Measurements from ENCODE around the gene ATXN7L1. TPM values are rescaled to one million over a fixed set of nuclear protein-coding genes. Genes with fewer than 3 reads are reported as not detected.

Gene ATXN7L1
- total RNA-seq, 1 donor from 2014 or later, result 4.6 TPM

DNA sequence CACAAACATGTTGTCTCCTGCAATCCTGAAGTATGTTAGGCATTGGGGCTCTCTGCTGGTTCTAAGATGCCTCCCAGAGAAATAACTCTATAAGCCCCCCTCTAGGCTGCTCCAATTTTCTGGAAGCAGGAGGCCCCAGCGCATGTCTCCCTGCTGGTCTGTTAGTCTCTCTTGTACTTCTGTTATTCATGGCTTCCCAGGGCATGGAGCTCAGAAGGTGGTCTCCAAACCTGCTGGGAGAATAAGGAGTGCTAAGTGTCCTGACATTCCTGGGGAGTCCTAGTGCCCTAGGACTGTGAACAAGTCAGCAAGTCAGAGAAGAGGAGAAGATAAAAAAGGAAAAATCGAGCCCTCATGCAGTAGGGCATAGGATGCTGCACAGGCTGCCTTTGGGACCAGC is 224.6 kb downstream of the ATXN7L1 start:
- no peak for DNase-seq (ENCODE audit: low read depth in 2 of 2)

DNA sequence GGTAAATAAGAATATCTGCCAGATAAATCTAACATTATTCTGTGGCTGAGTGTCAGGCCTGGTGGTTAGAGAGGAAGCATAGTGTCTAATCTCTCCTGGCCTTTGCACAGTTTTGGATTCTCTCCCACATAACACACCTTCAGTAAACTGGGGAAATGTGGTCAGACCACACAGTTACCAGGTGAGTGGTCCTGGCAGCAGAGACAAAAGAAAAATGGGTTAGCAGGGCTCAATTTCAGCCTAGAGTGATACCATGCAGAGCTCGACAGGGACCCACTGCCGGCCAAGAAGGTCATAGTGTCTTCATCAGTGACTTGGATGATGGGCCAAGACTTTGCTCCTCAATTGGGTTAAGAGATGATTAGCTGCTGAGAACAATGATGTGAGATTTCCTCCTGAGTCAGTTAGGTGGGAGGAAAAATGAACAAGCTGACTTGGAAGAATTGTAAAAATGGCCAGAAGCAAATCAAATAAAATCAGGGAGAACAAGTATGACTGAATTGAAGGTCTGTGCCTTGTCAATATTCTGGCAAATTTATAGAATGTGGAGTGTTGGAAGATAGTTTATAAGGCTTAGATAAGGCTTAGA is 225.9 kb downstream of the ATXN7L1 start:
- DNase-seq (ENCODE audit: low read depth in 2 of 2), result no peak

DNA sequence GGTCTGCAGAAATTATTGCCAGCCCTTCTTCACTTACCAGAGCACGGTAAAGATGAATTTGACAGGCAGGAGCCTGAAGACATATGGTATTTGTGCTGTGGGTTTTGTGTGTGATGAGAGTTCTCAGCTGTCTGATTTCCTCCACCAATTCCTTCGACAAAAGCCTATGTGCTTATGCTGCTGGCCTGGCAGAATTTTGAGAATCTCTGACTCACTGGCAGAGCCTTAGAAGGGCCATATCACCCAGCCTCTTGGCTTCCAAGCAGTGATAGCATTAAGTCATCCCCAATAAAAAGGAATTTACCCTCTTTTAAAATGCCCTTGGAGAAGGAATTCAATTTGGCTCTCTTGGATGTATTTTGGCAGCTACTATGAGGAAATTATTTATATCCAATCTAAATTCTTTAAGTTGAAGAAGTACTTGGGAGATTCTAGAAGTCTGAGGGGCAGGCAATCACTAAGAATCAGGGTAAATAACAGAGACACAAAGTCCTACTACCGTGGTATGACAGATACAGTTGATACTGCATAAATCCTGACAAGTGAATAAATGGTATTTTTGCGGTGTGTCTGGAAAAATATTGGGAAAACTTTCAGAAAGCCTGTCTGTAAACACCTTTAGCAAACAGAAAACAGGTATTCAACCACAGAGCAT is 226.5 kb downstream of the ATXN7L1 start:
- no peak for DNase-seq (ENCODE audit: low read depth in 2 of 2)

DNA sequence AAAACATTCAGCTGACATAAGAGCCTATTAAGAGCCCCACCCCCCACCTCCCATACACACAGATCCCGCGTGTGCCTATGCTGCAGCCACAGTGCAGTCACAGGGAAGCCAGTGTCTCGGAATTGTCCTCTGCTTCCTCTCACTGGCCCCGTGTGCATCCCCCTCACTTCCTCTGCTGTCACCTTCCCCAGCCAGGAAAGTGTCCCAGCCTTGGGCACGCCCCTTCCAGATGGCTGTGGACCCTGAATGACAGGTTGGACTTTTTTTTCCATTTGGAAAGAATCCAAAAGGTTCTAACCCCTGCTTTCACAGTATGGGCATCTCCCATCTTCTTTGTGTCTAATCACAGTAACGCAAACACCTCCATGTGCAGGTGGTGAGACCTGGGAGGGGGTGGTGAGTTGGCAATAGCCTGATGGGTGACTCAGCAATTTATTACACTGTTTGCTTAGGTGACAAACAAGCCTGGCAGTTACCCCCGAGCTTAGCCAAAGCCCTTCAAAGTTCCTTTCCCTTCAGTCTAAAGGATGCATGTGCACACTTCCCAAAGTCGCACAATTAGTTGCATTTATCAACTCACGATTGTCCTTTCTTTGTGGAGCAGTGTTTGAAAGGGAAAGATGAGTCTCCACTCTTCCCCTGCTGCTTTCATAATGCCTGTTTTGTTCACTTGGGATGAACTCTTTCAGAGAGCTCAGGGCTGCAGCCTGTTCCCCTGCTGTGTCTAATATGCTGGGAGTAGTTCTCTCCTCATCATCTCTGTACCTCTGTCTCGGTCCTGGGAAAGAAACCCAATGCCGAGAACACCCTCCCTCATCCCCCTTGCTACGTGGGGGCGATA is 227.6 kb downstream of the ATXN7L1 start:
- peak in 1 of 2 donors; percentile 50 for DNase-seq (ENCODE audit: low read depth in 2 of 2)

DNA sequence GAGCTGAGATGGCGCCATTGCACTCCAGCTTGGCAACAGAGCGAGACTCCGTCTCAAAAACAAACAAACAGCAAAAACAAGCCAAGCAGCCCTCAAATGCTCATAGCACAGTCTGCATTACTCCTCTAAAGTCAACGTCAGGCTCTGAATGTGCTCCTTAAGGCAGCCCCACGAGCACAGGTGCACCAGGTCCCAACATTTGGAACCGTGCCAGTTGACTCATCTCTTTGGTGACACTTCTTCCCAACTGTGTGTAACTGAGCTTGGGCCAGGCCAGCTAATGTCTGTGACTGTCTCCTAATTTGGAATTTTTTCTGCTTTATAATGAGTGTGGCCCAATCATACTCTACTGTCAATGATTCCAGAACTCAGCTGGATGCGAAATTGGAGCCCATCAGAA is 228.8 kb downstream of the ATXN7L1 start:
- DNase-seq (ENCODE audit: low read depth in 2 of 2), result no peak

DNA sequence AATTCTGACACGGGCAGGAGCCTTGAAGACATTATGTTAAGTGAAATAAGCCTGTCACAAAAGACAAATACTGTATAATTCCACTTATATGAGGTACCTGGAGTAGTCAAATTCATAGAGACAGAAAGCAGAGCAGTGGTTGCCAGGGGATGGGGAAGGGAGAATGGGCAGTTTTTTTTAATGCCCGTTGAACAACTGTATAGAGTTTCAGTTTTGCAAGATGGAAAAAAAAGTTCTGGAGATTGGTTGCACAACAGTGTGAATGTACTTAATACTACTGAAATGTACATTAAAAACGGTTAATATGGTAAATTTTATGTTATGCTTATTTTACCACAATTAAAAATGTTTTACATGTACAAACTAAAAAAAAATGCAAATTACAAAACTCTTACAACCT is 231.5 kb downstream of the ATXN7L1 start:
- no peak for DNase-seq (ENCODE audit: low read depth in 2 of 2)

DNA sequence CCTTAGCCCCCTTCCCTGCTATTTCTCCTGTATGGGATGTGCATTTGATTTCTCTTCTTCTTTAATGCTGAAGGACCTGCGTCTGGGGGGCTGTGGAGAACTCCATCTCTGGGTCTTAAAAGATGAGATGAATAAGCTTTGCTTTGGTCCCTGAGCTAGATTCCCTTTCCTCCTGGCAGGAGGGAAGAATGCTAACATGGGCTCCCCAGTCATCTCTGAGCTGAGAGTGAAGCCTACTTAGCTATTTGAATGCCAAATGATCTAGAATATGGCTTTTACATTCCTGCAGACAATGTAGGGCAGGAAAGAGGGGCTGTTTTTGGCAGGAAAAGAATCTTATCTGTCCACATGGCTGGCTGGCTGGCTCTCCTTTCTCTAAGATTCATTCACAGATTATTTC is 232.5 kb downstream of the ATXN7L1 start:
- DNase-seq (ENCODE audit: low read depth in 2 of 2), result no peak

DNA sequence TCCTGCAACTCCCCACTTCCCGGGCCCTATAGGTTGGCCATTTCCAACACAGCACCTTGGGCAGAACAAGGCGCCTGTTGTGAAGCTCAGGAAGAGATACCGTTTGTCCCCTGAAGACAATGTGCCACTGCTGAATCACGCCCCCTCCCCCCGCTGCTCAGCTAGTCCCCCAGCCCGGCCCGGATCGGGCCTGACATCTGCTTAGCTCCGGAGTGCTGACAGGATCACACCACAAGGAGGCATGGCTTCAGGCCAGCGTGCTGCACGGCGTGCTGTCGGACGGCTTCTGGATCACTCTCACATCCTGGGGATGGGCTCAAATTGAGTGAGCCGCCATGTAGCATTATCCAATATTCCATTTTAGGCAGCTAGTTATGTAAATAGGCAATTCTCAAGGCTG is 233.0 kb downstream of the ATXN7L1 start:
- peak in 1 of 2 donors; percentile 27 for DNase-seq (ENCODE audit: low read depth in 2 of 2)

DNA sequence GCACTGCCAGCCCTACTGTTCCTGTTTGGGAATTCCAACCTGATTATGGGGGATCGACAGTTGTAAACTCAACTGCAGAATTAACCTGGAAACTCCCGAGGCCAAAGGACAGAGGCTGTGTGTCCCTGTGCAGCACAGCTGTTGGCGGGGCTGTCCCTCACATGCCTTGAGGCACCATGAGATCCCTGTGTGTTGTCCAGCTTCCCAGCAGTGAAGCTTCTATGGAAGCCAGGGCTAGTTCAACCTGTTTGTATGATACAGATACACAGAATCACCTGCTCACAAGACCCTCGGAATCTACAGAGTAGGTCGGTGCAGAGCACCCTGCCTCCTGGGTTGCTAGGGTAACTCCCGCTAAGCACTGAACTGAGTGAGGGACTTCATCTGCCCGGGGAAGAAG is 234.1 kb downstream of the ATXN7L1 start:
- no peak for DNase-seq (ENCODE audit: low read depth in 2 of 2)

DNA sequence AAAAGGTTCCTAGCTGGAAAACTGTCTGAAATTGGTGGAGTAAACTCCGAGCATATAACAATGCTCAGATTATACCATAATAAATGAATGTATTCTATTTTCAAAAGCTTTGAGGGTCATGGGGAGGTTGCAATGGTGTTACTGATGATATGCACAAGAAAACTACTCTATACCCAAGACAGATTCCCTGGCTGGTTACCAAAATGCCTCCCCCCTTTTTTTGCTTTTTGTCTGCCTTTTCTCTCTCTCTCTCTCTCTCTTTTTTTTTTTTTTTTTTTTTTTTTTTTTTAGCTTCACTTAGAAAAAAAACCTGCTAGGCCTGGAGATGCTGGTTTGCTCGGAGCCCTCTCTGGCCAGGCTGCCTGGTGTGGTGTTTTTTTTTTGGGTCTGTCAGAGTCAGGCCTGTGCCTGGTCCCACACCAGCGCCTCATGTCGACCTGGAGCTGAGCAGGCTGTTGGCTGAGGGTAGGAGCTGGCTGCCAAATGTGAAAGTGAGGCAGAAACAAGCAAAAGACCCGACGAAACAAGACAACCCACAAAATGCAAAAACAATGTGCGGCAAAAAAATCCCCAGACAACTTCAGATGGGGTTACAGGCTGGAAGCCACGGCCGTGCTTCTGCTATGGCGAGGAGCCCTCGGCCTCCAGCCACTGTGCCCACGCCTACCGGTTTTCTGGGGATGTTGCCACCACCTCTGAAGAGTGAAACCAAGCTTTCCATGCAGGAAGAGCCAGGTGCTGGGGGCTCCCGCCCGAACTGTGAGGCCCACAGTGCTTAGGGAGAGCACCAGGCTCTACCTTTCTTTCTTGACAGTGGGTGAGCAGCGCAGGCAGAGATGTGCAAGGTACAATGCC is 235.2 kb downstream of the ATXN7L1 start:
- no peak for DNase-seq (ENCODE audit: low read depth in 2 of 2)

DNA sequence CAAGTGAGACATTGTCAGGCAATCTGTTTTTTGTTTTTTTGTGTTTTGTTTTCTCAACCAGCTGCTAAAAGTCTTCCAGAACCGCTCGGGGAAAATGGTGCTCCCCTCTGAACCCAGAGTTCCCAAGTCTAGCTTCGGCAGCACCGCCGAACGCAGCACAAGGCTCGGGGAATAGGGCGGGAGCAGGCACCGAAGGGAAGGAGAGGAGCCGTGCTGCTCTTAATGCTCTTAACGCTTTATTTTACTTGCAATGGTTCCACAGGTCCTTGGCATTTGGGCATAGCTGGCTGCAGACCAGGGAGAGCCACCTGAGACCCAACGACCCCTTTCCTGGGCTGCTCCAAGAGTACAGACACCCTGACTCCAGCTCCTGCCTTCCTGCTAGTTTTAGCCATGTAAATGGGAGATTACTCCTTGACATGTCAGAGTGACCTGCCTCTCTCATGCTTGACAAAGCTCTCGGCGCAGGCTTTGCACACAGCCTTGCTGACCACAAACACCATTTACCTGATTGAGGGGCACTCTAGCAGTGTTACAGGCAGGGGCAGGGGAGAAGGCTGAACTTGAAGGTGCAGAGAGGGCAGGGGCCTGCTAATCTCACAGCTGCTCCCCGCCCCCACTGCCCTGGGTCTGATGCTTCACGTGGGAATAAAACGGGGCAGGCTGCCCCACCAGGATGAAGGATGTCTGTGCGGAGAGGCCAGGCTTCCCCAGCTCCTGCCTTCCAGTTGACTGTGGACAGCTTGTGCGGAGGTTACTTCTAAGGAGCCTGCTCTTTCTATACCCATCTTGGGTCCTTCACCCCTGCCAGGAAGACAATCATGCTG is 236.5 kb downstream of the ATXN7L1 start:
- DNase-seq (ENCODE audit: low read depth in 2 of 2), result no peak

DNA sequence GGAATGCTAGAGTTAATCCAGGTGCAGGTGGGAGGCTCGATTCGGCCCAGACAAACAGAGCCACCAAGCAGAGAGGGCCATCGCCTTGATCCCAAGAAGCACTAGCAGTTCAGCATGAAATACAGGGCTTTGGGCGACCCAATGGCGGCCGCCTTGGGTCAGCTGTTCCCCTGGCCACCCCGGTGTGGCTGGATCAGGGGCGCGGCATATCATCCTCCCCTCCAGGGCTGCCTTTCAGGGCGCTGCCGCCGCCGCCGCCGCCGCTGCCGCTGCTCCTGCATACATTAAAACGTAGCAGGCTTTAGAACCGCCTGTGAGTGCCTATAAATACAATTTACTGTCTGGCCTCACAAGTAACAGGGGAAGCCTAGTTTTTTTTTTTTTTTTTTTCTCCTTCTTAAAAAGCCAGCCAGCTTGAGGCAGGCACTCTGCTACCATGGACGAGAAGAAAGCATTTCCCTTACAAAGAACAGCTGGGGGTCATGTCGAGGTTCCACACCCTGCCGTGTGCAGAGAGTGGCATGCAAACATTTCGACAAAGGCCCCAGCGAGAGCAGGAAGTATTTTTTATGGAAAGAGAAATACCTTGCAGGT is 237.4 kb downstream of the ATXN7L1 start:
- DNase-seq (ENCODE audit: low read depth in 2 of 2), result no peak

DNA sequence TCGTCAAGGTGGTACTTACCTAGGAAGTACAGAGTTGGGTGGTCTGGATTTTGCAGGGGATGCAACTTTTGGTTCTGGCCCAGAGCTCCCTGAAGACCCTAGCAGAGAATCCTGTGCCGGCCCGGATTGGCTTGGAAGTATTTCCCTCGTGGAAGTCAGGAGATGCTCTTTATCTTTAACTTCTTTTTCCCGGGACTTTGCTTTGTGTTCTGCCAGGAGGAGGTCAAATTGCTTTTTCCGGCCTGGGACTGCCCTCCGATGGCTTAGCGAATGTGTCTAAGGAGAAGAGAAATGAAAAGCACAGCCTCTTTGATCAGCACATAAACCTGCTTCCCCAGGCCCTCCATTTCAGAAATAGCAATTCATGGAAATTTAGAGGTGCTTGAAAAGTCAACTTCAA is 238.1 kb downstream of the ATXN7L1 start:
- no peak for DNase-seq (ENCODE audit: low read depth in 2 of 2)

DNA sequence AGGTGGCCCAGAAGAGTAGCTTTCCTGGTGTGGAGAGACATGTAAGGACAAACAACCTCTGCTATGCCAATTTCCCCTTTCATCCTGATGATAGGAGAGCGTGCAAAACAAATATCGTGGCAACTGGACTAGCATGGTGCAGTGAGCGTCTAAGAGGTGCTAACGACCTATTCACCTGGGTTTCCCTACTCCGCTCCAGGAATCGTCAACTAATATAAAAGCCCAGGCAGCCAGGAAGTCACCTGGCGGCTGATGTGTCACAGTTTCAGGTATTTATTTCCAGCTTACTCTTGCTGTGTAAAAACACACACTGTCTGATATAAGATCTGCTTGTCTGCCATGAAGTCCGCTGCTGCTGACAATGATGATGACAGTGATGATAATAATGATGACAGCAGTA is 238.6 kb downstream of the ATXN7L1 start:
- DNase-seq (ENCODE audit: low read depth in 2 of 2), result no peak

DNA sequence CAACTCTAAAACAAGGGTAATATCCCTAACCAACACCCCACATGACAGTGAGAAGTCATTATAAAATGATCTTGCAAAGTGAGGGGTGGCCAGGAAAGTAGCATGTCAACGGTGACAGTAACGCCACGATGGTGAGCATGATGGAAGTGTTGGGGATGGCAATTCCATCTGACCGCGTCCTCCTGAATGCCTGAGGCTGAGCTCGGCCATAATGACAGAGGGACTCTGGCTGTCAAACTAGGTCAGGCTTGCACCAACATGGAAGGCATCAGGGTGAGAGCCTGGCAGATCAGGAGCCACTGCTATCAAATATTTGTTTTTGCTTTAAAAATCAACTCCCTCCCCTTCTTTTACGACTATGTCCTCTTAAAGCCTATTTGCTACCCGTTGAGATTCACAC is 239.4 kb downstream of the ATXN7L1 start:
- no peak for DNase-seq (ENCODE audit: low read depth in 2 of 2)

DNA sequence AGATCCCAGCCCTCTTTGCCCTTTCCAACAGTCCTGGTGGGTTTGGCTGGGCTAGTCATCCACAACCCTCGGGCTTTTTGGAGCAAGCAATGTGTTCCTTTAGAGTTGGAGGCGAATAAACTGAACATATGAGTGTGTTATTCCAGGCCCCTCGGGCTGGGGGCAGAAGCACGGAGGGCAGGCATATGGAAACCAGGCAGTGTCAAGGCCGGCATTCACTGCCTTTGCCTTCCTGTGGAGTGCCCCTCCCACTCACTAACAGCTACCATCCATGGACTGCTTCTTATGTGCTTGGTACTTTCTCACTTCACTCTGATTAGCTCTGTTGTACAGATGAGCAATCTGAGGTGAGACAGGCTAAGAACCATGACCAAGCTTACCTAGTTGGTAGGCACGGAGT is 241.2 kb downstream of the ATXN7L1 start:
- no peak for DNase-seq (ENCODE audit: low read depth in 2 of 2)

DNA sequence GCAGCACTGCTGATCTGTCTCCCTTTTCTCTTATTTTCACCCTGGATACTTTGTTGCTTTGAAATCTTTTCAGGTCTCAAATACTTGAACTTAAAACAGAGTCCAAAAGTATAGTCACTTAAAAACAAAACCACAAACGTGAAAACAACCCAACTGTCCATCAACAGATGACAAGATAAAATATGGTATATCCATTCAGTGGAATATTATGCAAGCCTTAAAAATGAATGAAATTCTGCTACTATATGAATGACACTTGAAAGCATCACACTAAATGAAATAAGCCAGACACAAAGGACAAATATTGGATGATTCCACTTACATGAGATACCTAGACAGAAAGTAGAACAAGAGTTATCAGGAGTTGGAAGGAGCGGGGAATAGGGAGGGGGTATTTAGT is 250.4 kb downstream of the ATXN7L1 start:
- no peak for DNase-seq (ENCODE audit: low read depth in 2 of 2)

DNA sequence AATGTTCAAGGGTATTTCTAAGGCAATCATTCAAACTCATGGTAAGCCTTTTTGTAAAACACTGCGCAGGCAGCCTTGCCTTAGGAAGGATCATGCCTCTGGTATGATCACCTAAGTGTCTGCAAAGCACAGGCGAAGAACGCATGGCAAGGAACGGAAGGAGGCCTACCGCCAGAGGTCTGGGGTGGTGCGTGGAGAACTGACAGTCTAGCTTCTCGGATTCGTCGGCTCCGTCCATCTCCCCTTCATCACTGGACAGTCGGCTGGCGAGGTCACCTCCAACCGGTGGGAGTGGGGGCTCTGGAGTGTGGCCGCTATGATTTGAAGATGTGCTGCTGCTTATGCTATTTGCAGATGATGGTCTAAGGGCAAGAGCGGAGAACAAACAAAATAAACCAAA is 252.5 kb downstream of the ATXN7L1 start:
- DNase-seq (ENCODE audit: low read depth in 2 of 2), result no peak

DNA sequence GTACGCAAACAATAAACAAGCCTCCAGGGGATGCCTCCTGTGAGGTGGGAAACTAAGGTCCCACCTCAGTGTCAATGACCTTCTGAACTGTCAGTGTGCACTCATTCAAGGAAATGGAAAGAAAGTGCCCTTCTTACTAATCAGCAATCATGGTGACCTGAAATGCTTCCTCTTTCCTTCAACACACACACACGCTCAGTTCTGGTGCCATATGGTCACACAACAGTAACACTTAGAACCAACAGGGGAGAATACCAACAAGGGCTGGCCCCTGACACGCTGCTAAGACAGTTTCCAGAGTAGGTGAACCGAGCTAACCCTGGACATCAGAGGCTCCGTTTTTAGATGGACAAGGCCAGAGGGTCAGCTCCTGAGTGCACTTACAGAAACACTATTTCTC is 253.0 kb downstream of the ATXN7L1 start:
- no peak for DNase-seq (ENCODE audit: low read depth in 2 of 2)

DNA sequence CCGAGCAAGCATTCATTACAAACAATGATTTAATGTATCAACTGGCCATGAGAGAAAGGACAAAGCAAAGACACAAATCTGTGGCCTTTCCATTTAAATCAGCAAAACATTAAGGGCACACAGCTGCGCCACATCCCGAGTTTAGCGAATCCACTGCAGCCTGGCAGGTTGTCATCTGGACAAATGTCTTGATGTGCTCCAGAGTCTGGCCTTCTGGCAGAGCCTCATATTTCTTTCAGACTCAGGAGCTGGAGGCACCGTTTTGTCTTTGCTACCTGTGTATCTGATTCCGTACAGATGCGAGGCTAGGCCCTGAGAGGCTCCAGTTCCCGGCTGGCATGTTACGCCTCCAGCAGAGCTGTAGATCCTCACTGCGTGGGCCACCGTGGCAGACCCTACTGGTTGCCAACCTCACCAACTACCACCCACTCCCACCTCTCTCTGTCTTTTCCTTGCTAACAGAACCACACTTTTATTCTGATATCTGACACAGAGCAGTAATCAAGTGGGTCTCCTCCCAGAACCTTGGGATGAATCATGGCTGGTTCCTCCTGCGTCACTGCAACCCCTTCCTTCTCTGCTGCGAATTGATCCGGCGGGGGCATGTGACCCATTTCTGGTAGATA is 254.2 kb downstream of the ATXN7L1 start:
- DNase-seq (ENCODE audit: low read depth in 2 of 2), result no peak
